B cell (primary cell): Measurements from ENCODE around the gene NCAPH2. TPM values are rescaled to one million over a fixed set of nuclear protein-coding genes. Genes with fewer than 3 reads are reported as not detected.

ENCODE experiments used
- ATAC-seq: fragments of 200-7000 bp; cut with Tn5 transposase; one replicate; pipeline ENCODE4 v1.10.0; 2021; ENCODE audit warnings: low read depth, mild to moderate bottlenecking, moderate number of reproducible peaks, moderate library complexity
- CTCF ChIA-PET: fragments of 350-600 bp; sonication (Branson Sonifier 250); formaldehyde crosslinking; loops from one replicate; lab custom pipeline; 2021; ENCODE audit warnings: antibody characterized with exemption, inconsistent platforms; lab: Charles Lee
- POLR2A ChIA-PET: fragments of 350-600 bp; sonication (Branson Sonifier 250); formaldehyde crosslinking; loops from one replicate; lab custom pipeline; 2021; ENCODE audit warnings: antibody characterized with exemption; lab: Charles Lee
- DNase-seq: peaks from one replicate; pipeline ENCODE4 v3.0.0; 2013
- H2AFZ ChIP-seq: 2 replicates; pipeline ENCODE4 v1.6.1; 2012; ENCODE audit warnings: mild to moderate bottlenecking, low read depth, low read length; ENCODE audit not compliant: insufficient read depth, poor library complexity, severe bottlenecking
- H3K27ac ChIP-seq, 2 donors: 1 replicate in 1 of 2; 2 replicates in 1 of 2; pipeline ENCODE4 v1.5.1; 2012 to 2013; ENCODE audit warnings: low read length in 2 of 2, mild to moderate bottlenecking in 2 of 2, moderate library complexity in 1 of 2
- H3K27me3 ChIP-seq, 4 experiments: fragments of 200-600 bp in 1 of 4; sonication (generic) in 1 of 4; replicated peaks in 1 of 4; 1 replicate in 2 of 4; 2 replicates in 2 of 4; pipeline versions ENCODE4 v1.6.1 to v1.7.0; 2013 to 2016; ENCODE audit warnings: low read length in 3 of 4, mild to moderate bottlenecking in 2 of 4, mixed read lengths in 1 of 4, moderate library complexity in 1 of 4; ENCODE audit not compliant: insufficient read depth in 4 of 4, control insufficient read depth in 3 of 4; ENCODE audit errors: control extremely low read depth in 1 of 4
- H3K36me3 ChIP-seq, 2 experiments: replicated peaks in 1 of 2; 1 replicate in 1 of 2; 2 replicates in 1 of 2; pipeline versions ENCODE4 v1.6.1 to v1.7.1; 2013; ENCODE audit warnings: low read length in 1 of 2; ENCODE audit not compliant: insufficient read depth in 2 of 2, control insufficient read depth in 1 of 2; ENCODE audit errors: control extremely low read depth in 1 of 2, extremely low read depth in 1 of 2
- H3K4me1 ChIP-seq, 2 donors: fragments of 200-600 bp in 1 of 2; sonication (generic) in 1 of 2; 1 replicate in 1 of 2; 2 replicates in 1 of 2; pipeline versions ENCODE4 v1.5.1 to v1.6.1; 2013 to 2017; ENCODE audit warnings: low read length in 2 of 2; ENCODE audit not compliant: control insufficient read depth in 2 of 2, insufficient read depth in 2 of 2
- H3K4me2 ChIP-seq: replicated peaks from 2 replicates; pipeline ENCODE3; 2012; ENCODE audit warnings: mild to moderate bottlenecking, low read depth, low read length; ENCODE audit not compliant: poor library complexity, severe bottlenecking
- H3K4me3 ChIP-seq, 5 experiments: fragments of 200-600 bp in 1 of 5; sonication (generic) in 1 of 5; 1 replicate in 3 of 5; 2 replicates in 2 of 5; pipeline versions ENCODE4 v1.5.1 to v1.7.0; 2011 to 2016; ENCODE audit warnings: low read length in 4 of 5, mild to moderate bottlenecking in 4 of 5, low read depth in 2 of 5, control low read depth in 1 of 5, moderate library complexity in 1 of 5; ENCODE audit not compliant: insufficient read depth in 1 of 5; ENCODE audit errors: control extremely low read depth in 1 of 5, extremely low read depth in 1 of 5
- H3K79me2 ChIP-seq: fragments of 200-600 bp; sonication (generic); one replicate; pipeline ENCODE4 v1.6.0; 2016; ENCODE audit warnings: low read length; ENCODE audit not compliant: control insufficient read depth, insufficient read depth
- H3K9ac ChIP-seq: fragments of 200-600 bp; sonication (generic); 2 replicates; pipeline ENCODE4 v1.6.1; 2017; ENCODE audit warnings: mild to moderate bottlenecking, low read length, moderate library complexity
- H3K9me3 ChIP-seq, 3 donors: one replicate each; pipeline versions ENCODE4 v1.6.1 to v1.7.1; 2013; ENCODE audit warnings: low read length in 2 of 3; ENCODE audit not compliant: control insufficient read depth in 2 of 3, insufficient read depth in 1 of 3; ENCODE audit errors: control extremely low read depth in 1 of 3
- H4K20me1 ChIP-seq: 2 replicates; pipeline ENCODE4 v1.6.0; 2012; ENCODE audit warnings: mild to moderate bottlenecking, low read length; ENCODE audit not compliant: insufficient read depth, control insufficient read depth, poor library complexity, severe bottlenecking
- H3K27ac Mint-ChIP-seq: one replicate; pipeline ENCODE4 v1.8.0; 2021; ENCODE audit warnings: mixed read lengths
- H3K27me3 Mint-ChIP-seq: one replicate; pipeline ENCODE4 v1.8.0; 2021; ENCODE audit warnings: mixed read lengths
- H3K4me1 Mint-ChIP-seq: one replicate; pipeline ENCODE4 v1.8.0; 2021; ENCODE audit warnings: mixed read lengths
- H3K4me3 Mint-ChIP-seq: one replicate; pipeline ENCODE4 v1.8.0; 2021; ENCODE audit warnings: mixed read lengths
- H3K9me3 Mint-ChIP-seq: one replicate; pipeline ENCODE4 v1.8.0; 2022; ENCODE audit warnings: mixed read lengths; ENCODE audit not compliant: insufficient read depth
- EZH2 ChIP-seq: IDR thresholded peaks from 2 replicates; pipeline ENCODE4 v1.6.1; 2012; ENCODE audit warnings: borderline replicate concordance, low read depth, mild to moderate bottlenecking, moderate library complexity, low read length; ENCODE audit not compliant: insufficient read depth, poor library complexity, severe bottlenecking
- WGBS: methylation state at CpG from one replicate; pipeline ENCODE4 v1.1.5; 2013; ENCODE audit warnings: missing lambda C conversion rate; ENCODE audit not compliant: insufficient coverage; 5-methylcytosine and 5-hydroxymethylcytosine counted together
- intact Hi-C: fragments of 100-400 bp; cut with micrococcal nuclease; formaldehyde crosslinking; loops from one replicate; pipeline ENCODE4 v1.10.0; 2022
- polyA plus RNA-seq: library from polyadenylated mRNA; depleted of rRNA; stranded (reverse); fragments of >200 nt; gene quantifications from 2 replicates; pipeline ENCODE4 v1.2.3, GENCODE V29; 2012
- total RNA-seq, 2 donors: library from RNA; stranded (reverse); fragments of 120-200 nt in 1 of 2; gene quantifications; 1 replicate in 1 of 2; 2 replicates in 1 of 2; pipeline versions ENCODE4 v1.2.3 to v1.2.4, GENCODE V29; 2013 to 2022
- TF ChIP-seq, protein P1 (sequence below): fragments of 200-600 bp; IDR thresholded peaks from one replicate; pipeline ENCODE4 v1.8.0; 2022; ENCODE audit warnings: antibody characterized with exemption, mild to moderate bottlenecking

The NCAPH2 gene
- total and polyA plus RNA-seq, 2 donors (not counting 1 experiment from before 2014, with no cell fraction given) = 47.1 to 76.9 TPM

DNA sequence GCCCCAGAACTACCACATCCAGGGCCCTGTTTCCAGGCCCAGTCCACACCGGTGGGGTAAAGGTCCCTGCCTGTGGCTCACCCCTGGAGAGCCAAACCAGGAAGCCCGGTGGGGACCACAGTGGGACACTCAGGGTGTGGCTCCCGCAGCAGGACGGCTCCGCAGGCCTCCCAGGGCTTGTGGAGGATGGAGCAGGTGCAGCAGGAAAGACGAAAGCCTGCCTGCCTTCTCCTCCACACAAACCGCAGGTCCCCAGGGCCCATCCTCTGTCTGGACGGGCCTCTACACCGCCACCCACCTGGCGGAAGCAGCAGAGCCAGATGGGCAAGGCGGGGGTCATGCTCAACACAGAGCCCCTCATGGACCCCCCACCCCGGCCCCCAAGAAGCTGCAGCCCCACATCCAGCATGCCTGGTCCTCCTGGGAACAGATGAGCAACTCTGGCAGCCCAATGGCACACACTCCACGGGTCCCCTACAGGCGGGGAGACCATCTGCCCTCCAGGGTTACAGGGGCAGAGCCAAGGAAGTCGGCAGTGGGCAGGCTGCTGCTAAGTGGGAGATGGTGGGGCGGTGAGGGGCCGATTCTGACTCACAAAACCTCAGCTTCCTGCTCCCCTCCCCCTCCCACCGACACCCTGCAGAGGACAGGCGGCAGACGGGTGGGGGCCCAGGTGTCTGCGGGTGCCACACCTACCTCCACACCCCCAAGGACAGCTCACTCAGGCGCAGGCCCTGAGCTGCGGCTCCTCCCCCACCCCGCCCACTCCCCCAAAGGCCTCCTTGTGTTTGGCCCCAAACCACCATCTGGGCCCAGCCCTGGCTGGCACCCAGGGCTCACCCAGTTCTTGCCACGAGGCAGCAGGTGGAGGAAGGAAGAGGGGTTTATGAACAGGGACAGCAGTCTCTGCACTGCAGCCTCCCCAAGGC, 38.4 kb upstream of the NCAPH2 start:
- Histone ChIP-seq H3K79me2 (peaks cover 63% of the 10 kb centered on the region), H3K36me3 (peaks cover 0 to 39% of the 10 kb centered on the region in 2 experiments), H3K4me2 (peak overlapping the region; percentile 99), H3K9ac (peak overlapping the region; percentile 53), H3K4me1 (peaks cover 60 to 66% of the 10 kb centered on the region in 2 donors), H3K27ac (peak overlapping the region; percentile 69 to 90), H3K4me3 (peak overlapping the region in 4 of 5 experiments; percentile 1 to 39 (median 29)), H2AFZ (no peak overlapping the region), H4K20me1 (peaks cover 66% of the 10 kb centered on the region), H3K9me3 (no peaks in the 10 kb centered on the region), H3K27me3 (no peaks in the 10 kb centered on the region)
- POLR2A ChIA-PET = interaction anchor here (0.6 to 2.6 kb wide), 21 partner anchors 8 to 279 kb away, joined by 3 to 22 read pairs (median 5); partner anchors contain the start of genes ADM2, CHKB, LMF2 and NCAPH2
- Mint-ChIP-seq H3K27ac (peak overlapping the region; percentile 96), H3K4me1 (peaks cover 69% of the 10 kb centered on the region), H3K4me3 (peak overlapping the region; percentile 83), H3K9me3 (no peaks in the 10 kb centered on the region), H3K27me3 (no peaks in the 10 kb centered on the region)
- peak; percentile 96 for DNase-seq
- TF ChIP-seq, protein P1, sequence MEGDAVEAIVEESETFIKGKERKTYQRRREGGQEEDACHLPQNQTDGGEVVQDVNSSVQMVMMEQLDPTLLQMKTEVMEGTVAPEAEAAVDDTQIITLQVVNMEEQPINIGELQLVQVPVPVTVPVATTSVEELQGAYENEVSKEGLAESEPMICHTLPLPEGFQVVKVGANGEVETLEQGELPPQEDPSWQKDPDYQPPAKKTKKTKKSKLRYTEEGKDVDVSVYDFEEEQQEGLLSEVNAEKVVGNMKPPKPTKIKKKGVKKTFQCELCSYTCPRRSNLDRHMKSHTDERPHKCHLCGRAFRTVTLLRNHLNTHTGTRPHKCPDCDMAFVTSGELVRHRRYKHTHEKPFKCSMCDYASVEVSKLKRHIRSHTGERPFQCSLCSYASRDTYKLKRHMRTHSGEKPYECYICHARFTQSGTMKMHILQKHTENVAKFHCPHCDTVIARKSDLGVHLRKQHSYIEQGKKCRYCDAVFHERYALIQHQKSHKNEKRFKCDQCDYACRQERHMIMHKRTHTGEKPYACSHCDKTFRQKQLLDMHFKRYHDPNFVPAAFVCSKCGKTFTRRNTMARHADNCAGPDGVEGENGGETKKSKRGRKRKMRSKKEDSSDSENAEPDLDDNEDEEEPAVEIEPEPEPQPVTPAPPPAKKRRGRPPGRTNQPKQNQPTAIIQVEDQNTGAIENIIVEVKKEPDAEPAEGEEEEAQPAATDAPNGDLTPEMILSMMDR = peak; percentile 31
- no peak for TF ChIP-seq EZH2
- ATAC-seq = peak; percentile 79
- CTCF ChIA-PET = interaction anchor here (0.7 to 2.6 kb wide), 19 partner anchors 9 to 539 kb away, joined by 3 to 20 read pairs (median 4); partner anchors contain the start of genes SCO2 and SYCE3
- intact Hi-C loops = loop anchor here (1.0 to 10.0 kb wide), 10 partner anchors 12 to 535 kb away; partner anchors contain the start of genes ADM2, LMF2, PPP6R2 and SCO2
- WGBS = under 1% methylated on average over 19 of the region's 25 CpGs
